Raji (cell line): ENCODE results near the gene AKTIP.

Experiments
- POLR2A ChIP-seq: IDR thresholded peaks from 2 replicates; pipeline ENCODE4 v1.6.1; 2011; ENCODE audit warnings: low read depth, low read length, control low read depth; ENCODE audit not compliant: insufficient read depth

Gene AKTIP

DNA sequence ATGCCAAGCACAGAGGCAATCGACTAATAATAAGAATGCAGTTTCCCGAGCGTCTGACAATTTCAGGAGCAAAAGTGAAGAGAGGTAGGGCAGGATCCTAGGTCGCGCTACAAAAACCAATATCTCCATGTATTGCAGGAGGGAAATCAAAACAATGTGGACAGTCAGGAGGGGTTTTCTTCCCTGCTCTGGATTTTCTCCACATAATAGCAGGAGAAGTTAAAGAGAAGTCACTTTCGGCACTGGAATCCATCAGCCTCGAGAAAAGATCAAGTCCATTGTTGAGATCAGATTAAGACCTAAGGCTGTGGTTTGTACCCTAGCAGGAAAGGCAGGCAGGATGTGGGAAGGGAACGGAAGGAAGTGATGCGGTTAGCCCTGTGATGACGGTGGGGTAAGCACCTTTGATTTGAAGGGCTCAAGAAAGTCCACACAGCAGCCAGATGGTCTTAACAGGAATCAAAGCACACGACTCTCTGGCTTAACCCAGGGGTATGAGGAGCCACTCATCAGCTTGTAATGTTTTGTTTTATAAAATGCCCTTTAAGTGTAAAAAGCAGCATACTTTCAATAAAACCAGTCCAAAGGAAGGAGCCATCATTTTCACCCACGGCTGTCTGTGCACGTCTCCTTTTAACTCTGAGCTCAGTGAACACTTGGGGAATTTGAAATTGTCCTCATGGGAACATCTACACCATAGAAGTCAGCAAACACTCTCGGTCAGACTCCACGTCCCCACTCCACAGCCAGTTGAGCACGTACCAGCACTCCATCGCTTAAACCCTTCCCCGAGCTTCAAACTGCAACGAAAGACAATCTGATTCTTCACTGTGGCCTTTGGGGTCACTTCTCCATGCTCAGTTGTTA lies 15.8 kb upstream of the AKTIP start:
- TF ChIP-seq POLR2A, result no peak

DNA sequence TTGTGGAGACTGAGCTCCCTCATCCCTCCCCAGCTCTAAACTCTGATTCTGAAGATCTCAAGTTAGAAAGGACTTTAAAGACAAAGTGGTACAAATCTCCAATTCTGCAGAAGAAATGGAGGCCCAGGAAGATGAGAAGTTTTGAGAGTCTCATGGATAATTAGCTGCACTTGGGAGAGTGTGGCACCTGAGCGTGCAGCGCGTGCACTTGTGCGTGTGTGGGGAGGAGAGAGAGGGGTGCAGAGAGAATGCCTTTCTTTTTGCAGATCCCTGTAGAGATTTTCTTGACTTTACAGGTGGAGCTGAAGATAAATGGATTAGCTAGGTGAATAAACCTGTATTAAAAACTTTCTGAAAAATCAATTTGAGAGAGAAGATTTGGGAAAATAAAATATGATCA lies 14.8 kb upstream of the AKTIP start:
- TF ChIP-seq POLR2A, result no peak

DNA sequence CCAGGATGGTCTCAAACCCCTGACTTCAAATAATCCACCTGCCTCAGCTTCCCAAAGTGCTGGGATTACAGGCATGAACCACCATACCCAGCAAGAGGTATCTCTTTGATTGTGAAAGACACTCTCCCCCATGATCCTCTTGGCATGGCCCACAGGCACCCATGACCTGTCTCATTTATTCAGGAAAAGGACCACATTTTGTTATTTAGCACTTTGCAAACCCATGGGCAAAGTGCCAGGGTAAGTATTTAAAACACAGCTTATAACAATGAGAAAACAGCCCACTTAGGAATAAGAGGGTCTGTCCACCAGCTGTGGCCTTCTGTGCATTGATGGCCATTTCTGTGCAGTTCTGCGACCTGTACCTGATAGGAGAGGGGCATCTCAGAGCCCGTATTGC lies 12.8 kb upstream of the AKTIP start:
- no peak for TF ChIP-seq POLR2A

DNA sequence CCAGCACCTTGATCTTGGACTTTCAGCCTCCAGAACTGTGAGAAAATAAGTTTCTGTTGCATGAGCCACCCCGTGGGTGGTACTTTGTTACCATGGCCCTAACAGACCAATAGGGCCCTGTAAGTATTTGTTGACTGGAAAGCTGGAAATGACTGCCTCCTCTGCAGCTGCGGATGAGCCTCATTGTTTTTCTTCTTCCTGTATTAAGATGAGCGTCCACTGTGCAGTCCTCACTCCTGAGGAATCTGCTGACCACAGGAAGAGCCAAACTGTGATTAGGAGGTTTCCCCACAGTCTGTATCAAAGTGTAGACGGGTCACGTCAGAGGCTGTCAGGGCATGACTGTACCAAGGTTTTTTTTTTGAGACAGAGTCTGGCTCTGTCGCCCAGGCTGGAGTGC lies 12.2 kb upstream of the AKTIP start:
- no peak for TF ChIP-seq POLR2A

DNA sequence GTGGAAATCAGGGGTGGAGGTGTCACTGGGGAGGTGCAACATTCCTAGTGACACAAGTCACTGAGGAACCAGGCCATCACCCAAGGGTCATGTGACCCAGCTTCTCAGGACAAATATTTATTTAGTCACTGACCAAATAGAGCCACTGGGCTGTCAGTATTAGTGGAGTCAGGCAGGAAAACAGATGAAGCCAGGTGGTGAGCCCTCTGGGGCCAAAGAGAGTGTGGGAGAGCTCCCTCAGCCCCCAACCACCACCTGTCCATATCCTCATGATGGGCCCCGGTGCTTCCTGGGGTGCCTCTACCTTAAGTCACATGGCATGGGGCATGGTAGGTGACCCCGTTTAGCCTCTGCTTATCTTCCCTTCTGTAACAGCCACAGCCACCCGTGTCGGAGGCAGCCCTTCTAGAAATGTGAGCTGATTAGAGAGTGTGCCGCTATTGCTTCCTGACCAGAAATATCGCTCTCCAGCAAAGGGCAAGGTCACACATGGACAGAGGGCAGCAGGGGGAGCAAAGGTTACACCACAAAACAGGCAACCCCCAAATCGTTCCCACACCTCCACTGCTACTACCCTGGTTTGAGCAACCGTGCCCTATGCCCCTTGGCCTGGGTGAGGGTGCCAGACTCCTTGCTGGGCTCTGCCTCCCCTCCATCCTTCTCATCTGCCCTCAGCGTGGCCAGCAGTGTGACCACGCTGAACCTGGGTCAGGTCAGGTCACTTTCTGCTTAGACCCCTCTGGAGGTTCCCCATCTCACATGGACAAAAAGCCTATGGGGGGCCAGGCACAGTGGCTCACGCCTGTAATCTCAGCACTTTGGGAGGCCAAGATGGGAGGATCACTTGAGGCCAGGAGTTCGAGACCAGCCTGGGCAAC lies 8.6 kb upstream of the AKTIP start:
- no peak for TF ChIP-seq POLR2A

DNA sequence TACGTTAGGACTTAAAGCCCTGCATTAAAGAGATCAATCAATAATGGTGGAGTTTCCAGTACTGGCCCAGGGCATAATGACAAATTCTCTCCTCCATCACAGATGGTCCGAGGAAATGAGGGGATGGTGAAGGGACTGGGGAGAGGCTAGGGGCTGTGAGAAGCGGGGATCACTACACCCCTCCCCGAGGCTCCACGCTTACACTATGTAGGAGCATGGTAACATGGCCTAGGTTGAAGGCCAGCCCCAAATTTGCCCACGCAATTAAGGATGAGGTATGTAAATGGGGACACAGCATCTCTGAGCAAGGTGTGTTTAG lies 8.0 kb upstream of the AKTIP start:
- no peak for TF ChIP-seq POLR2A

DNA sequence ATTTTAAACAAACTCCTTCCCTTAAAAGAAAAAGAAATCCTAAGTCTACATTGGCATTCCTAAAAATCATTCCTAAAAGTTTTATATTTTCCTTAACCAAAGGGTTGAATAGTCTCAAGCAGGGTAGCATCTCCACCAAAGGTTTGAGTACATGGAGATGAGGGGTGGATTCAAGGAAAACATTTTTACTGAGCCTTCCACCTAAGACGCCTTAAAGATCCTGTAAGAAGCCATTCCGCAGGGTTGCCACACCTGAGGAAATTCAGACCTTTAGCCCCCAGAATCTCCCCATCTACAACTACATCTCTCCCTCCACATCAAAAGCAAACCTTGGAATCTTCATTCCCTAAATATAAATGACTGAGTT lies 7.7 kb upstream of the AKTIP start:
- no peak for TF ChIP-seq POLR2A

DNA sequence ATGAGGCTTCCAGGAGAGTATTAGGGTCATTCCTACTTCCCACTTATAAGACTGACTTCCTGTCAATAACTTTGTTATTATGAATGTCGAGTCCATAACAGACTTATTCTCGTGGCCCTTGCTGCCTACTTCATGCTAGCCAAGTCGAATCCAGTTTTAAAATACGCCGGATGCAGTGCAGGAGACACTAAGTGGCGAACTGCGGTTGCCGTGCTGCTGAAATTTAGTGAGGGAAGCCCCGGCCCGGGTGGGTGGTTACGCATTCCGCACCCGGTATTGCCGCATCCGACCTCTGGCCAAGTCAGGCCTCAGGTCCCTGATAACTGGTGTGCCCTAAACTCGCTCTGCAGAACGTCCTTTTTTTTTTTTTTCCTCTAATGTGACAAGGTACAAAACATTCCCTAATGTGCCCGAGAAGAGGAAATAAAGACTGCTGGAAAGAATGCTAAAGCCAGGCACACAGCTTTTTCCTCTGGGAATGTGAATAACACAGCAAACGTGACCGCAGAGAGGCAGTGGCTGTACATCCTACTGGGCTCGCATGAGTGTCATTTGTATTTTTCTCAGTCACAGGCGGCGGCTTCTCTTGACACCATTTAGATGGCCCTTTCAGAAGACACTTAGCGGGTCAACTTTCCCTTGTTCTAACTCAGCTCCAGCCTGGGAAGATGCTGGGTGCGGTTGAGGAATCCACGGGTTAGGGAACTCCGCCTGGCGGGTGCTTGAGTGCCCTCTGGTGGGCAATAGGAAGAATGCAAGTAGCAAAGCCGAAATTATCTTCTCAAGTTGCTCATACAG lies 7.1 kb upstream of the AKTIP start:
- no peak for TF ChIP-seq POLR2A

DNA sequence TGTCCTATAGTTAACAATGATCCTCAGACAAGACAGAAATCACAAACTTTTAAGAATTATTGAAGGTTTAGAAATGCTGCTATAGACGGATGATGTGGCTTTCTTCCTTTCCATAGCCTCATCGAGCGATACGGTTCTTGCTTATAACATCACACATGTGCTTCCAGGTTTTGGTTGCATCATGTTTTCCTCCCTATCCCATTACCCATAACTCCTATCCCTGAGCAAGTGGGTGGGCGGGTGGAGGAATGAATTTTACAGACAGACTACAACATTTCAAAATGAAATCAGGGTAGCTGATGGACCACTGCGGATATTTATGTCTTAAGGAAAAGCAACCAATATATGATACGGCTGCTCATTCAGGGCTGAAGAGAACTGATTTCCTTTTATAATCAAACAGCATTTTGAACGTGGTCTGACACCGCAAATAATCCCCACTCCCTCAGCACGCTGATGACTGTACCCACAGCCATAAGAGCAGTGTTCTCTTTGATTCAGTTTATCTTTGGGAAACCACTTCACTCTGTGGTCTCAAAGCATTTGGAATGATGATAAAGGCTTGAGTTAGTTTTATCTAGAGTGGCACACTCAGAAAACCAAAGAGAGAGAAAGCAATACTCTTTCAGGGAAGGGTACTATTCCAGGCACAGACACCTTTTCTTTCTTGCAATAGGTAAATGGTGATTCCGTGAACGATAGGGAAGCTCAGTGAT lies 4.6 kb upstream of the AKTIP start:
- no peak for TF ChIP-seq POLR2A

DNA sequence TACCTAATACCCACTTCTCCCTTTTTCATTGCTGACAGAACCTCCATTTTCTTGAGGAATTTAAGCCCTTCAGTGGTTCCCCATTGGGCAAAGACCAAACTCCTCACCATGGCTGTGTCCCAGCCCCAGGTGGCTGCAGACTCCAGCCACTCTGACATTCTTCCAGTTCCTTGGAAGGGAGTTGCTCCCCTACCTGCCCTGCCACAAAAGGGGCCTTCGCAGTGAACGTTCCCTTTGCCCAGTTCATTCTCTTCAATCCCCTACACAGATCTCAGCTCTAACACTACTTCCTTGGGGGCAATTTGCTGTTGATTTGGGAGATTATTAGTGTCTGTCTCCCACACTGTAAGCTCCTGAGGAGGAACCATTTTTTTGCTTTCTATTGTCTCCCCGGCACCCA lies 3.2 kb upstream of the AKTIP start:
- TF ChIP-seq POLR2A, result no peak

DNA sequence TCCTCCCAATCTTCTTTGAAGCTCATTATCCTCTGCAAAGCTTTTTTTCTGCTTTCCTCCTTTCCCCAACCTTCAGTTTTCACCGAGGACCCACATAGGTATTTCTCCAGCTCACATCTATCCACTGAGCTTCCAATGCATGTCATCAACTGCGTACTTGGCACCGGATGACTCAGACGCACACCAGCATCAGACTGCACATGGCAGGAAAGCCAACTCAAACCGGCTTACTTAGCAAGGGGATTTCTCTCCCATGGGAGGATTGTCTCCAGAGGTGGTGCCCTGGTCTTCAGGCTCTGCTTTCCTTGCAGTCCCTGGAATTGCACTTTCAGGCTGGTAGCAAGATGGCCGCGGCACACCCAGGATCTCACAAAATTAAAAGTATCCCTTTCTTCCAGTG lies 1.7 kb upstream of the AKTIP start:
- no peak for TF ChIP-seq POLR2A

DNA sequence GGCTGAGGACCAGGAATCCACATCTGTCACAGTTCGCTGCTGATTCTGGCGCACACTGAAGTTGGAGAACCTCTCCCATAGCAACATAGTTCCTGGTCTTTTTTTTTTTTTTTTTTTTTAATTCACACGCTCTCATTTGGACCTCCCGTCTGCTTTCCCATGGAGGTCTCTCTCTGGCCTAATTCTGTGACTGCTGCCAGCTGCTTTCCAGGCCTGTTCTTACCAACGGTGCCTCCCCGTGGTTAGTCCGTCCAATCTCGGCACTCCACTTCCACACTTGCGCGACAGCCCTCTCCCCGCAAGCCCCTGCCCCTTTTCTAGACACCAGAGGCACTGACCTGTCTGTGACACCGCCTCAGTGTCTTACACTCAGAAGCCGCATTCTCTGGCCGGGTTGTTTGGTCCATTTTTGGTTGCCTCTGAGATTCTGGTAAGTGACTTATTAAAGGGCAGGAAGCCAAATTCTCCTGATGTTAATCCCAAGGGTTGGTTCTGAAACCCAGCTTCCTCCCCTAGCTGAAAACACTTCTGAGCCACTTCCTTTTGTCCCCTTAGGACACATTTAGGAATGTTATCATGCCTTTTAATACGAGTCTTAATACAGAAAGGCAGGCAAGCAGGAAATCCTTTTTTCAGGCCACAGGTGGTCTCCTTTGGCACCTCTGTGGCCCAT lies 1.1 kb upstream of the AKTIP start:
- TF ChIP-seq POLR2A, result no peak

DNA sequence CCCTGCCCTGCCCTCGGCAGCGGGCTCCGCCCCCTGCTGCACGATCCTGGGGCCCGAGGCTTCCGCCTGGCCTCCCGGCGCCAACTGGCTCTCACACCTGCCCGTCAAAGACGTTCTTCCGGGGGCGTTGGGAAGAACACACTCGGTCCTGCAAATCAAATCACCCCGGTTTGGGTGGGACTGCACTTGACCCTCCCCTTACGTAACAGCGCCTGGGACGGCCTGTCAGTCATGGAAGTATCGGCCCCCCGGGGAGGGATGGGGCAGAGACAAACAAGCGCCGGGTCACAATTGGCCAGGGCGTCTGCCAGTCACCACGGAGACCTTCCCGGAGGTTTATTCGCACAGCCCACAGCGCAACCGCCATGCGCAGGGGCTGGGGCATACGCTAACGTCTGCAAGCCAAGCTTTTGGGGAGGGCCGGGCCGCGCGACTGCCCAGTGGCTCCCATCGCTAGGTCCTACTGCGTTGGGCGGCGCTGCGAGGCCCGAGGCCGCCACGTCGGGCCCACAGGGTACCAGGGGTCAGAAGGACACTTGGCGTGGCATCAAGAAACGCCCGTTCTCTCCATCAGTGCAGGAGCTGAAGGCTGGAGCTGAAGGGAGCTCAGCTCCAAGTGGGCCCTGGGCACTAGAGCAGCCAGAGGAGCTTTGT lies 388 bp upstream of the AKTIP start:
- TF ChIP-seq POLR2A, result peak; percentile 91
